SK-N-MC (cell line): ENCODE measurements around the gene NFYB.

Source experiments
- EZH2 ChIP-seq: fragments of 200-600 bp; sonication (generic); IDR thresholded peaks from one replicate; pipeline ENCODE4 v1.6.1; 2017; ENCODE audit warnings: antibody characterized with exemption
- FOXP2 ChIP-seq: optimal IDR thresholded peaks from 2 replicates; pipeline ENCODE3; 2011; ENCODE audit warnings: mild to moderate bottlenecking, moderate library complexity; ENCODE audit not compliant: insufficient read depth; ENCODE audit errors: extremely low read length, control extremely low read depth

GRCh38 chr12:104167519-104168458 lies 29.8 kb upstream of the NFYB start:
- no peak for TF ChIP-seq FOXP2
- TF ChIP-seq EZH2, result no peak
